Muscle of back (tissue), 13 donors: ENCODE data around the gene ABHD18. TPM values are rescaled to one million over a fixed set of nuclear protein-coding genes. Genes with fewer than 3 reads are reported as not detected.
"Not testable (repeated sequence)": the region's sequence is repeated elsewhere in the genome, so short reads cannot be mapped to it uniquely, and the experiment has no call there.

Experiments
- DNase-seq, 3 donors: peaks; one replicate each; pipeline versions ENCODE4 v3.0.0 to v3.0.0-alpha.2; 2013
- long read RNA-seq, 9 donors: transcript quantifications; one replicate each; lab custom pipeline, GENCODE V29; 2026
- polyA plus RNA-seq, 10 donors: library from polyadenylated mRNA; unstranded; fragments of 120-200 nt; gene quantifications; one replicate each; pipeline ENCODE4 v1.2.1, GENCODE V29; 2013; ENCODE audit not compliant: insufficient read length in 10 of 10

The ABHD18 gene
- 10 to 100 TPM; 12.0 to 26.3 (median 16.9) TPM for polyA plus RNA-seq
- long read RNA-seq, donor 1, result 0 reads
- long read RNA-seq, donor 2, full-length matches to known transcripts, result 1 of 1 reads
- long read RNA-seq, donor 2, partial matches to known transcripts, result 0 of 1 reads
- long read RNA-seq, donor 2, other reads (novel, unspliced or antisense), result 0 of 1 reads
- long read RNA-seq, donor 3, result 0 reads
- long read RNA-seq, donor 4, full-length matches to known transcripts, result 1 of 1 reads
- long read RNA-seq, donor 4, partial matches to known transcripts, result 0 of 1 reads
- long read RNA-seq, donor 4, other reads (novel, unspliced or antisense), result 0 of 1 reads
- long read RNA-seq, donor 5, full-length matches to known transcripts, result 1 of 1 reads
- long read RNA-seq, donor 5, partial matches to known transcripts, result 0 of 1 reads
- long read RNA-seq, donor 5, other reads (novel, unspliced or antisense), result 0 of 1 reads
- long read RNA-seq, donor 6, full-length matches to known transcripts, result 1 of 1 reads
- long read RNA-seq, donor 6, partial matches to known transcripts, result 0 of 1 reads
- long read RNA-seq, donor 6, other reads (novel, unspliced or antisense), result 0 of 1 reads
- long read RNA-seq, donor 7, result 0 reads
- long read RNA-seq, donor 8, result 0 reads
- long read RNA-seq, donor 9, result 0 reads

- DNase-seq, result peak; percentile 98 to 99 (median 98)
Measured at GRCh38 chr4:127965062-127965802, at the start of gene ABHD18, which contains the start of gene MFSD8. ABHD18 (plus strand) TSS chr4:127965406; CDS start chr4:127982956, 17,550 bp downstream. MFSD8 (minus strand) TSS chr4:127965173; CDS start chr4:127965133, 40 bp downstream.

GRCh38 chr4:127916512-127916911, 48.7 kb upstream of the ABHD18 start:
- no peak for DNase-seq

DNA sequence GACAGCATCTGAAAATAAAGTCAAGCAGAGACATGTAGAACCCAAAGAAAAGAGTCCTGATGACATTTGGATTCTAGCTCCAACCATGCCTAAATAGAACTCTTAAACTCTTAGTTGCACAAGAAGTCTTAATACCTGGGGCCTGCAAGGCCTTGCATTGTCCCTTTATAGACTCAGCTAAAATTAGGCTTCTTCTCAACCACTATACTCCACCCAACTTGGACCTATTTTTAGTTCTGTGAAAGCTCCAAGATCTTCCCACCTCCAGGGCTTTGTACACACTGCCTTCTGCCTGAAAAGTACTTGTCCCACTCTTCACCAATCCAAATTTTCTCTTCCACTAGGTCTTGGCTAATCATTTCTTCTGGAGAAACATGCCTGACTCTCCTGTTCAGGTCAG, 48.1 kb upstream of the ABHD18 start:
- DNase-seq, result no peak

- no peak for DNase-seq
Measured at GRCh38 chr4:127920521-127920920, 44.7 kb upstream of the ABHD18 start.

DNA sequence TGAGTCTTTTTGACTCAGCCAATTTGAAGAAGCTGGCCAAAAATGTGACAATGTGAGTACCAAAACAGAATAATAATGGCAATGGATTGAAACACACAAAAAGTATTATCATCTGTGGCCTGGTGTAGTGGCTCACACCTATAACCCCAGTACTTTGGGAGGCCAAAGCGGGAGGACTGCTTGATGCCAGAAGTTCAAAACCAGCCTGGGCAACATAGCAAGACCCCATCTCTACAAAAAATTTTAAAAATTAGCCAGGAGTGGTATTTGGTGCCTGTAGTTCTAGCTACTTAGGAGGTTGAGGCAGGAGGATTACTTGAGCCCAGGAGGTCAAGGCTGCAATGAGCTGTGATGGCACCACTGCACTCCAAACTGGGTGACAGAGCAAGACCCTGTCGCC, 43.0 kb upstream of the ABHD18 start:
- no peak for DNase-seq

DNA sequence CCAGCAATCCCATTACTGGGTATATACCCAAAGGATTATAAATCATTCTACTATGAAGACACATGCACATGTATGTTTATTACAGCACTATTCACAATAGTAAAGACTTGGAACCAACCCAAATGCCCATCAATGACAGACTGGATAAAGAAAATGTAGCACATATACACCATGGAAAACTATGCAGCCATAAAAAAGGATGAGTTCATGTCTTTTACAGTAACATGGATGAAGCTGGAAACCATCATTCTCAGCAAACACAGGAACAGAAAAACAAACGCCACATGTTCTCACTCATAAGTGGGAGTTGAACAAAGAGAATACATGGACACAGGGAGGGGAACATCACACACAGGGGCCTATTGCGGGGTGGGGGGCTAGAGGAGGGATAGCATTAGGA, 39.5 kb upstream of the ABHD18 start:
- not testable (repeated sequence) for DNase-seq

DNA sequence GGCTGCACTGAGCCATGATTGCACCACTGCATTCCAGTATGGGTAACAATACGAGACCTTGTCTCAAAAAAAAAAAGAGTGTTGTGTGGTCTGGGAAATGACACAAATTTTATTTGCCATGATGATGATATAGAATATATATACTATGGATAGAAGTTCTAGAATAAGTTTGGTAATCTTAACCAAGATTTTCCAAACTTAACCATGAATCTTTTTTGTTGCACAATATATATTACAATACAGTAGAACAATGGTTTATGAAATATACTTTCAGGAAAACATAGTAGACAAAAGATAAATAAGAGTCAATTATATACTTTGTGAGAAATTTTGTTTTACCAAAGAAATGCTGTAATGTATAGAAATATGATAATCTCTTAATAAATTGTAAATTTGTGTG, 35.0 kb upstream of the ABHD18 start:
- no peak for DNase-seq

GRCh38 chr4:127931836-127932235, 33.4 kb upstream of the ABHD18 start:
- DNase-seq, result not testable (repeated sequence)

GRCh38 chr4:127936974-127937373, 28.2 kb upstream of the ABHD18 start:
- no peak for DNase-seq

GRCh38 chr4:127957105-127957504, 8.1 kb upstream of the ABHD18 start:
- DNase-seq, result no peak

DNA sequence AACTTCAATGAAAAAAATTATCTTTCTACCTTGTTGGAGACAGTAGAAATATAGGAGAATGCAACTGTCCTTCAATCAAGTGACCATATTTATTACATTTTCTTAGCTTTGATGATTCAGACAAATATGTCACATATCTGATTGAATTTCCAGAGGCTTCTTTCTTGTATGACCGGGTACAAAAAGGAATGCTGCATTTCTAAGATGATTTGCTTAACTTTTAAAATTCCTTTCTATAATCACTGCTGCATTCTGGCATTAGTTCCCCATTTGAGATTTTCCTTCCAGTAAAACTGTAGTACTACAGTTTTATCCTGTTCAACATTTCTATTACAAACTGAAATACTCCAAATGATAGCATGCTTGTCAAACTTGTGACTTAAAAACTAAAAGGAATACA, 5.4 kb upstream of the ABHD18 start:
- DNase-seq, result no peak

DNA sequence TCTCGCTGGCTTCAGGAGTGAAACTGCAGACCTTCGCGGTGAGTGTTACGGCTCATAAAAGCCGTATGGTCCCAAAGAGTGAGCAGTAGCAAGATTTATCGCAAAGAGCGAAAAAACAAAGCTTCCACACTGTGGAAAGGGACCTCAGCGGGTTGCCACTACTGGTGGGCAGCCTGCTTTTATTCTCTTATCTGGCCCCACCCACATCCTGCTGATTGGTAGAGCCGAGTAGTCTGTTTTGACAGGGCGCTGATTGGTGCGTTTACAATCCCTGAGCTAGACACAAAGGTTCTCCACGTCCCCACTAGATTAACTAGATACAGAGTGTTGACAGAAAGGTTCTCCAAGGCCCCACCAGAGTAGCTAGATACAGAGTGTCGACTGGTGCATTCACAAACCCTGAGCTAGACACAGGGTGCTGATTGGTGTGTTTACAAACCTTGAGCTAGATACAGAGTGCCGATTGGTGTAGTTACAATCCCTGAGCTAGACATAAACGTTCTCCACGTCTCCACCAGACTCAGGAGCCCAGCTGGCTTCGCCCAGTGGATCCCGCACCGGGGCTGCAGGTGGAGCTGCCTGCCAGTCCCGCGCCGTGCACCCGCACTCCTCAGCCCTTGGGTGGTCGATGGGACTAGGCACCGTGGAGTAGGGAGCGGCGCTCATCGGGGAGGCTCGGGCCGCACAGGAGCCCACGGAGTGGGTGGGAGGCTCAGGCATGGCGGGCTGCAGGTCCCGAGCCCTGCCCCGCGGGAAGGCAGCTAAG, 1.4 kb upstream of the ABHD18 start:
- DNase-seq, result peak in 1 of 3 donors; percentile 8

DNA sequence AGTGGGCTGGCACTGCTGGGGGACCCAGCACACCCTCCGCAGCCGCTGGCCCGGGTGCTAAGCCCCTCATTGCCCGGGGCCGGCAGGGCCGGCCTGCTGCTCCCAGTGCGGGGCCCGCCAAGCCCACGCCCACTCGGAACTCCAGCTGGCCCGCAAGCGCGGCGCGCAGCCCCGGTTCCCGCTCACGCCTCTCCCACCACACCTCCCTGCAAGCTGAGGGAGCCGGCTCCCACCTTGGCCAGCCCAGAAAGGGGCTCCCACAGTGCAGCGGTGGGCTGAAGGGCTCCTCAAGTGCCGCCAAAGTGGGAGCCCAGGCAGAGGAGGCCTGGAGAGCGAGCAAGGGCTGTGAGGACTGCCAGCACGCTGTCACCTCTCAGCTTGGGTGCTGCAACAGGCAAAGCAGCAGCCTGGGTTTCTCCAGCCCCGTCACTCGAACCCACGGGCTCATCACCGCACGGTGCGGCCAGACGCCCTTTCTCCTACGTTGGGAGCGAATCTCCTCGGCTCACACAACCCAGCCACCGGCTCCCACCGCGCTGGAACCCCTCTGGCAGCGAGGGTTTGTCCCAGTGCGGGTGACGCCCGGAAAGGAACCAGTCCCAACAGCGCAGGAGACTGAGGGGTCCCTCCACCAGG, 662 bp upstream of the ABHD18 start:
- not testable (repeated sequence) for DNase-seq

DNA sequence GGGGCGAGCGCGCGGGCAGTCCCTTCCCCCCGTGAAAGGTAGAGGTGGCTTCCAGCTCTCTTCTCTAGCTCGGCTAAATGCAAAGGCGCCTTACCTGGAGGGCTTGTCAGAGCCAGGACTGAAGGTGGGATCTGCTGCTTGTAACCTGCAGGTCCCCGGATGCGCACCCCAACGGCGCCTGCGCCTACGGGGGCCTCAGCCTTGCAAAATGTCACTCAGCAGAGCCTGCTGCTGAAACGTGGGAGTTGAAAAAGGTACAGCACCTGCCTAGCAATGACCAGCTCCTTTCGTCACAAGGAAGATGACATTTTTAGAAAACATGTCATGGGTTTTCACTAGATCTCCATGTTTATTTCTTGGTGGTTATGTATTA, 583 bp downstream of the ABHD18 start:
- peak in 1 of 3 donors; percentile 17 for DNase-seq

- DNase-seq, result no peak
Measured at GRCh38 chr4:127967141-127967775, 2.1 kb downstream of the ABHD18 start.

- DNase-seq, result no peak
Measured at GRCh38 chr4:127968586-127968985, 3.4 kb downstream of the ABHD18 start.

- DNase-seq, result not testable (repeated sequence)
Measured at GRCh38 chr4:127970925-127971324, 5.7 kb downstream of the ABHD18 start.

- DNase-seq, result no peak
Measured at GRCh38 chr4:127975121-127975770, 10.0 kb downstream of the ABHD18 start.

DNA sequence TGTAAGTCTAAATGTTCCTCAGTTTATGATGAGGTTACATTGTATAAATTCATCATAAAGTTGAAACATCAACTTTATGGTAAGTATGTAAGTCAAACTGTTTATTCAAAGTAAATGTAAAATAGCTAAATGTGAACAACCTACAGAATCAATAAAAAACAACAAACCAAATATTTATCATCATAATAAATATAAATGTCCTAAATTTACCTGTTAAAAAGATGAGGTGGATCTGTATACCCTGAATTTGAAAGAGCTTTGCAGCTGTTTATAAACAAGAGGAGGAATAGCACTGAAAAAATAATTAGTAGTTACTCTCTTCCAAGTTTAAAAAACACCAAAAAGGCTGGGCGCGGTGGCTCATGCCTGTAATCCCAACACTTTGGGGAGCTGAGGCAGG, 13.7 kb downstream of the ABHD18 start:
- DNase-seq, result no peak

DNA sequence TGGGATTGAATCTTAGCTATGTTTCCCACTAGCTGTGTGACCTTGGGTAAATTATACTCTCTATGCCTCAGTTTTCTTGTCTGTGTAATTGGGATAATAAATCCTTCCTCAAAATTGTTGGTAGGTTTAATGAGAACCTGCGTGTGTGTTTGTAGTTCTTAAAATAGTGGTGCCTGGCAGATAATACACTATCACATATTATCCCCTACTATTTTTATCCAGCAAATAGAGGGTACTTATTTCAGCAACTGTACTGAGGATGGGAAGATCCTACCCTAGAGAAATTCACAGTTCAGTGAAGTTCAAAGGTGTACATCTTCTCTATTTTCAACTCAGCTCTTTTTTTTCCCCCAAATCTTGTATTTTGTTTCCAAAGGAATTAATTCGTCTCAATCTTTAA, 17.2 kb downstream of the ABHD18 start:
- no peak for DNase-seq
